Stimulated activated CD8-positive, alpha-beta memory T cell treated with anti-CD3 and anti-CD28 coated beads, Interleukin-15, amount 100 ng/mL, for 48 hours (primary cell): ENCODE measurements around the gene MALL.
"Not testable (repeated sequence)": the region's sequence is repeated elsewhere in the genome, so short reads cannot be mapped to it uniquely, and the experiment has no call there.

ENCODE experiments used
- DNase-seq, 2 donors: peaks; one replicate each; pipeline ENCODE4 v3.0.0-alpha.2; 2020; ENCODE audit warnings: low read depth in 2 of 2

Gene MALL

DNA sequence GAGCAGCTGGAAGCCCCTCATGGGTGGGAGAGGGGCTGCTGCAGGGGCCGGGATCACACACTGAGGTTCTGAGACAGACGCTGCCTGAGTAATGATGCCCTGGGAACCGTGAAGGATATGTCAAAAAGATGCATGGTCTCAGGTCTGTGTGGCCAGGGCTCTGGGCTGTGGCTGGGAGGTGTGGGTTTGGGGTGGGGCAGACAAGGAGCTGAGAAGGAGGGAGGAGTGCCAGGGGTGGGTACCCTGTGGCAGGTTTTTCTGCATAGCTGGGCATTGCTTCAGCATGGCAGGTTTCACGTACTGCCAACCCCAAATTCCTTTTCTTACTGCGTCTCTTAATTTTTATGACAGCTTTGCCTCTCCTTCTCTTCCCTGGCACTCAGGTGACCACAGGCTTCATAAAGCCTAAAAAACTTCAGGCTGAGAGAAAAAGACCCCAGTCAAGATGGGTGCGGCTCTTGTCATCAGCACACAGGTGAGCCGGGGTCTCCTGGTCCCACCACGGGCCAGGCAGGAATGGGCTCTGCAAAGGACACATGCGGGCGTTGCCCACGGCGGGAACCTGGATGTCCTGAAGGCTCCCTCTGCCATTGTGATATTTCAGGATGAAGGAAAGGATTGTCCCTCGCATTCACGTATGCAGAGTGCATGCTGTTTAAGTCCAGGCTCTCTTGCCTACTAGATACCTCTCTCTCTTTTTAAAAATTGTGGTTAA, 18.0 kb downstream of the MALL start:
- no peak for DNase-seq

DNA sequence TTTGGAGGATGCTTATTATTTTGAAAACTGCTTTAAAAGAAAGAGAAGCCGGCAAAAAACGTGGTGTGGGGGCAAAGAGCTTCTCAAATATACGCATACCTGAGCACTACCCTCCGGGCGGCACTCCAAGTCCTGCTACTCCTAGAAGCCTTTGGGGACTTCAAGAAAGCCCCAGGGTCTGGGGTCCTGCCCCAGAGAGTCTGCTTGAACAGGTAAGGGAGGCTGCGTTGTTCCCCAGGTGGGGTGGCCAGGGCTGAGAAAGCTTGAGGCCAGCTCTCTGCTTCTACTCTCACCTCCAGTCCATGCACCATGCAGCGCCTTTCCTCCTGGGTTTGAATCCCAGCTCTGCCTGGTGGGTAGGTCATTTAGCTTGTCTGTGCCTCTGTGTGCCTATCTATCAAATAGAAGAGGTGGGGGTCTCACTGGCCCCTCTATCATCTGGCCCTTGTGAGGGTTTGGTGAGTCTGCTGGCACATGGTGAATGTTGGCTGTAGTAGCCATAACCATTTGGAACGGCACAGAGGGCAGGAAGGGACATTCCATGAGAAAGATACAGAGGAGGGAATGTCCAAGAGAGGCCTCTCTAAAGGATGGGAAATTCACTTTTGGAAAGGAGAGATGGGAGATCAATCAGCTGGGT, 19.5 kb downstream of the MALL start:
- no peak for DNase-seq

- not testable (repeated sequence) for DNase-seq
Measured at GRCh38 chr2:110094884-110095534, 20.6 kb downstream of the MALL start.

- DNase-seq = not testable (repeated sequence)
Measured at GRCh38 chr2:110093924-110094323, 21.7 kb downstream of the MALL start.

DNA sequence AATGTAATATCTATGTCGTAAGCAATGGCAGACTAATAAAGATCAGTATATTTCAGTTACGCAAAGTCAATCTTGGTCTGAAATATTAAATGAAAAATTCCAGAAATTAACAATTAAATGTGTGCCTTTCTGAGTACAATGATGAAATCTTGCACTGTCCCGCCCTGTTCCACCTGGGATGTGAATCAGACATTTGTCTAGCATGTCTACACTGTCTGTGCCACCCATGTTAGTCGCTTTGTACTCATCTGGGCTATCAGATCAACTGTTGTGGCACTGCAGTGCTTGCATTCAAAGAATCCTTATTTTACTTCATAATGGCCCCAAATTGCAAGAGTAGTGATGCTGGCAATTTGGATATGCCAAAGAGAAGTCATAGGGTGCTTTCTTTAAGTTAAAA, 25.5 kb downstream of the MALL start:
- DNase-seq = not testable (repeated sequence)

DNA sequence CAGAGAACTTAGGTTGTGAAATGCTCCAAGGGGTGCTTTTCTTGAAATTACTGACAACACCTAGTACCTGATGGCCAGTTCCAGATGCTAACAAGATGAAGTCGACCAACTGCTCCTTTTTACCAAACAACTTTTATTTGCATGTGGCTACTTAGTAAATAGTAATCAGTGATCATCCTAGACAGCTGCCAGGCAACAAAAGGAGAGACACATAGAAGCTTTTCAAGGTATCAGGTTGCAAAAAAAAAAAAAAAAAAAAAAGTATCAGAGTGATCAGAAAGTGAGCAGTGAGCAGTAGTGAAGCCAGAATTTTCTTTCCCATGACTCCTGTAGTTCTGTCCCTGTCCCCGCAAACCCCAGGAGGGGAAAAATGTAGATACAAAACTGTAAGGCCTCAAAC, 31.9 kb downstream of the MALL start:
- not testable (repeated sequence) for DNase-seq

DNA sequence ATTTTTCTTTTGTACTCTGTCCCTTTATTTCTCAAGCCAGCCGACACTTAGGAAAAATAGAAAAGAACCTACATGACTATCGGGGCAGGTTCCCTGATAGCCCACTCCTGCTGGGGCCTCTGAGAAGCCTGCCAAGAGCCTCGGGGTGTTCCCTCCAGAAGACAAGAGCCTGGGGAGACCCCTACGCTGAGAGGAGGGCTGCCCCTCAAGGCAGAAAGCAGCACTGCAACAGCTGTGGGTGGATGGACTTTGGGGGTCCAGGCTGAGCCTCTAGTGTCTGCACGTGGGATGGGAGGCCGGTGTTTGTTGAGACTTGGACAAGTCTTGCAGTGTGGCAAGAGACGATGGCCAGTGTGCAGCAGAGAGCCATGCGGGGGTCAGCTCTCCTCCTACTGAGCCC, 32.5 kb downstream of the MALL start:
- DNase-seq = not testable (repeated sequence)

DNA sequence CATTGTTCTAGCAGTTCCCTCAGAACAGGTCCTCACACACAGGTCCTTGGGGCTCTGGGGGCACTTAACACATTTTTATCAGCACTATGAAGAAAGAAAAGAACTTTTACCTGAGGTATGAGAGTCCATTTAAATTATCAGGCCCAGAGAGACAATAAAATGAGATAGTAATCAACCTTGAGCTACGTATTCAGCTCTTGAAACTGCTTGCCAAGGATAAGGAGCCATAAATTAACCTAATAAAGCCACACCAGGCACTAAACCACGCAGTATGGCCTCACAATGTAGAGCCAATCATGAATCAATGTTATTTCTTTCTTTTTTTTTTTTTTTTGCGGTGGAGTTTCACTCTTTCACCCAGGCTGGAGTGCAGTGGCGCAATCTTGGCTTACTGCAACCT, 37.5 kb downstream of the MALL start:
- DNase-seq = not testable (repeated sequence)

GRCh38 chr2:110075896-110076295, 39.7 kb downstream of the MALL start:
- DNase-seq = not testable (repeated sequence)

- DNase-seq = not testable (repeated sequence)
Measured at GRCh38 chr2:110069869-110070268, 45.8 kb downstream of the MALL start.

GRCh38 chr2:110068153-110068552, 47.5 kb downstream of the MALL start:
- not testable (repeated sequence) for DNase-seq

DNA sequence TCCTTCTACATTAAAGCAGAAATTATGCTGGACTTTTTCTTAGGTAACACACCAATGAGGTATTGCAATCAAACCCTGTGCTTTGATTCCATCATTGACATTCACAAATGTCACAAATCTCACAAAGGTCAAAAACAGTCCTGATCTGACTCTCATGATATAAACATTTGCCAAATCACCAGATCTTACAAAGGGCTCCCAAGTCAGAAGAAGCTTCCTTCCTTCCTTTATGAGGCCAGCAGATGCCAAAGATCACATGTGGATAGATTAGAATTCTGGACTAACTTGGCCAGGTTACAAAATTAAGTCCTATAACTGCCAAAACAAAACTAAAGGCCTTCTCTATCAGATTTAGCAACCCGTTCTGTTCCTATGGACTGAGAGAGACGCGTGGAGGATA, 53.3 kb downstream of the MALL start:
- DNase-seq = not testable (repeated sequence)

GRCh38 chr2:110060550-110060949, 55.1 kb downstream of the MALL start:
- DNase-seq = not testable (repeated sequence)

DNA sequence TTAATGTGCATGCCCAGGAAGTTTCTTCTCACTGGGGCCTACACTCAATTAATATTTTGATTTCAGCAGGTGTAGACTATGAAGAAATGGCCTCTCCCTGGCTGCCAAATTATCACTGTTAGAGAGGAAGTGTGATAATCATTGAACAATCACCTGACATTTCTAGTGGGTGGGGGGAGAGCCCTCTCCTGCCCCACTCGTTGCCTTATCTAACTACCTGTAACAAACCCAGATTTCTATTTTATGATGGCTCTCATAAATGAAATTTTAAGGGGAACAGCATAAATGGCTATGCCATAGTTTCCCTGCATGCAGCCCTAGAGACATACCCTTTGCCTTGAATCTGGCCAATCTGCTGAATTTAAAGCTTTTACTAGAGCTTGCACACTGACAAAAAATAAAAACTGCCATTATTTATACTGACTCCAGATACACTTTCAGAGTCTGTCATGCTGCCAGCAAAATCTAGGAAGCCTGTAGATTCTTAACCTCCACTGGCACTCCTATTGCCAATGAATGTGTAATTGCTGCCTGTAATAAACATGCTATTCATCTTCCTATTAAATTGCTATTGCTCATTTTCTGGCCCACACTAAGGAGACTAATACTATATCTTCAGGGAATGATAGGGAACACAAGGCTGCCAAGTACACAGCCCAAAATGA, 55.8 kb downstream of the MALL start:
- DNase-seq = not testable (repeated sequence)

DNA sequence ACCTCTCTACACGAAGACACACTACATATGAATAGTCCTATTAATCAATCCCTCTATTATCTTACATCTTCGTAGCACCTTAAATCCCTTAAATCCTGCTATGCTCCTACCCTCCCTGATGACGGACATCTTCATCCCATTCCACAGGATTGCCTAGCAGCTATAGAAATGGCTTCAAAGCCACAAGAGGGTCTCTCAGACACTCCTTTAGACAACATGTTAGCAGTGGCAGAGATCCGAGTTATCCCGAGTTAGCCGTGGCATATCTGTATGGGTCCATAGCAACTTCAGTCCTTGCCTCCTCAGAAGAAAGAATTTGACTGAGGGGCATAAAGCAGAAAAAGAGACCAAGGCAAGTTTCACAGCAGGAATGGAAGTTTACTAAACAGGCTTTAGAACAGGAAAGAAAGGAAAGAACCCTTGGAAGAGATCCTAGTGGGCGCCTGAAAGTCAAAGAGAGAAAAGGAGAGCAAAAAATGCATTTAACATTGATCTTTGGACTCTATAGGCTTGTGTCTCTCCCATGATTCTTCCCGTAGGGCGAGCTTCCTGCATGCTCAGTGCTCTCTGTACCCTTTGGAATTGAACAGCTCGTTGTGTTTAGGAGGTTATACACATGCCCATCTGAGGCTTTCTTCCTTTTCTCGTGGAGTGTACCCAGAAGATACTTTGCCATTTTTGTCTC, 56.5 kb downstream of the MALL start:
- DNase-seq = not testable (repeated sequence)

GRCh38 chr2:110058034-110058433, 57.6 kb downstream of the MALL start:
- DNase-seq = not testable (repeated sequence)

DNA sequence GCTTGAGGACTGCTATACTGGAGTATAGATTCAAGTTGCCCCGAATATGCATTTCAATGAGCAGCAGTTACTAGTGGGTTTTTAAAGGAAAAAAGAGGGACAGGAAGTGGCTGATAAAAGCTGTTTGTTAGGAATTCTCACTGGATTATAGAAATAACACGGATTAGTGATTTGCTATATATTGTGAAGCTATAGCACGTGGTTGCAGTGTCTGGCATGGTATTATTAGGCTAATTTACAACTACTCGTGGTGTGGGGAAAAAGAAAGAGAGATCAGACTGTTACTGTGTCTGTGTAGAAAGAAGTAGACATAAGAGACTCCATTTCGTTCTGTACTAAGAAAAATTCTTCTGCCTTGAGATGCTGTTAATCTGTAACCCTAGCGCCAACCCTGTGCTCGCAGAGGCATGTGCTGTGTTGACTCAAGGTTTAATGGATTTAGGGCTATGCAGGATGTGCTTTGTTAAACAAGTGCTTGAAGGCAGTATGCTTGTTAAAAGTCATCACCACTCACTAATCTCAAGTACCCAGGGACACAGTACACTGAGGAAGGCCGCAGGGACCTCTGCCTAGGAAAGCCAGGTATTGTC, 59.7 kb downstream of the MALL start:
- not testable (repeated sequence) for DNase-seq

DNA sequence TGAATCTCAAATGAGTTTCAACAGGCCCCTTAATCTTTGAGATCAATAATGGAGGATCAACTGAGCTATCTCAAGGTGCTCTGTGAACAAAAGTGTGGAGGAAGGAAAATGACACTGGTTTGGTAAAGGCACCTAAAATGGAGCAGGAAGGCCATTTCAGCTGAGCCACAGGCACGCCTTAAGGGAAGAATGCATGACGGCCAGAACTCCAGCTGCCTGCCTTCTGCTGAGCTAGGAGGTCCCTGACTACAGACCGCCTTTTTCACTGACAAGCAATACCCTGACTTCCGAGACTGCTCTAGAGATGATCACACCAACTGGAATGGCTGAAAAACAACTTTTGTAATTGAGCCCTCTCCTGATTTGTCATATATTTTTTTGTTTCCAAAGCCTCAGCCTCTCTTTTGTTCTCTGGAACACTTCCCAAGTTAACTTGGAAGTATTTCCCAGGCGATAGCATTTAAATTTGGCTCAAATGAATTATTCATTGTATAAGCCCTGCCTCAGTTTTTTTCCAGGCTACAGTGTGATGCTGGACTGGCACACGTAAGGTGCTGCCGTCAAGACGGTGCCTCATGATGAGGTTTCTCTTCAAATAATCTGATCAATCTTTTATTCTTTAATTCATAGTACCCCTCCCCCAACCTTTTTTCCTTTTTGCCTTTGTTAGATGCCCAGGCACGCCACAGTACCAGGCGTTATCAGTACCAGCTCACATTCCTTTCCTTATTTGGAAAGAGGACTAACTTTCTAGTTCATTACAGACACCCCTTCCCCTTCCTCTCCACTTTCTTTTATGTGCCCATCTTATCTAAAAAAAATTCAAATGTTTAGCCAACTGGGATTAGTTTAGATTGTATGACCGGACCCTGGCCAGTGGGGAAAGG, 60.9 kb downstream of the MALL start:
- DNase-seq = not testable (repeated sequence)

- DNase-seq = not testable (repeated sequence)
Measured at GRCh38 chr2:110053688-110054087, 61.9 kb downstream of the MALL start.

GRCh38 chr2:110052166-110052565, 63.5 kb downstream of the MALL start:
- DNase-seq = not testable (repeated sequence)
